Measurements from ENCODE around the gene NT5DC3. TPM values are rescaled to one million over a fixed set of nuclear protein-coding genes. Genes with fewer than 3 reads are reported as not detected.
A peak's percentile ranks its signal among the peaks of the same experiment; 100 is the strongest.

The NT5DC3 gene
- total and polyA plus RNA-seq, 2 of the 13 experiments (the other 11 are each of a cell fraction or from before 2014, with no cell fraction given): 3.2 to 6.6 TPM

DNA sequence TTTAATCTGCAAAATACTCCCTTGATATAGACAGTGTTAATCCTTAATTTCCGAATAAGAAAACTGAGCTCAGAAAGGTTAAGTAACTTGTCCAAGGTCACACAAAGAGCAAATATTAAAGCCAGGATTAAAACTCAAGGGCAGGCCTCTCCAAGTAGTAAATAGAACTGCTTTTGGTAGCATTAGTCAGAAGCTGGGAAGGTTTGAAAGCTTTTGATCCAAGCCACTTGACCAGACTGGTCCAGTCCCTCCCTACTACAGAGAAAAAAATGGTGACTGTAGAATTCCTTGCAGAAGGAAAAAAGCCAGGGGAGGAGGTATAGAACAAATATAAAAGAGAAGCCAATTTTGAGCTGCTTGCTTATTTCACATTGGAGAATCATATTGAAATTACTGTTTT lies 111.5 kb downstream of the NT5DC3 start (continued):
- TF ChIP-seq SYNCRIP (IDR thresholded peaks at IDR 0.05; ENCODE audit: insufficient read depth, low read depth, low read length): no peak

DNA sequence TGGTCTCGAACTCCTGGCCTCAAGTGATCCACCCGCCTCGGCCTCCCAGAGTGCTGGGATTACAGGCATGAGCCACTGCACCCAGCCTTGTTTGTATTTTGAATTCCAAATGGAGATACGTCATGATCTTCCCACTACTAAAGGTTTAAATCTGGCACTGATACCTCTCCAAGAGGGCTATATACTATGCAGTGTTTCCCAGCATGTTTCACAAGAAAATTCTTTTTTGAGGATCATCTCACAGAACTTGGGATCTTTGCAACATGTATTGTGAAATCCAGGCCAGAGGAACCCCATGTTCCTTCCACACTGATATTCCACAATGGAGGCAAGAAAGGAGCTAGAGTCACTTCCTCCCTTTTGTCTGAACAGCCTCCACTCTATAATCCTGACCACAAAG lies 112.7 kb downstream of the NT5DC3 start:
- Histone ChIP-seq H3K9me3 (ENCODE audit: low read length) (0 out of 2 replicates have a peak, but pooled peaks cover 6% of the 10 kb centered on the region), H3K27ac (ENCODE audit: extremely low read length, insufficient read depth, low read length) (no peak overlapping the region), H3K27me3 (ENCODE audit: control insufficient read depth in 1 of 2, insufficient read depth in 2 of 2, low read length in 2 of 2) (peaks cover 4 to 21% of the 10 kb centered on the region in 2 experiments; a peak in 4 of 5 replicates), H3K4me3 (replicated peaks in 1 of 3; ENCODE audit: insufficient read depth in 1 of 3, low read depth in 2 of 3, low read length in 3 of 3) (no peak overlapping the region), H4K20me1 (ENCODE audit: insufficient read depth, low read length) (no peaks in the 10 kb centered on the region), H2AFZ (ENCODE audit: low read length) (no peak overlapping the region), H3K36me3 (replicated peaks in 1 of 2; ENCODE audit: control insufficient read depth in 1 of 2, insufficient read depth in 2 of 2, low read length in 2 of 2) (no peaks in the 10 kb centered on the region), H3K4me2 (ENCODE audit: low read depth, low read length) (no peak overlapping the region), H3K4me1 (ENCODE audit: insufficient read depth, low read length) (no peaks in the 10 kb centered on the region), H3K9ac (ENCODE audit: insufficient read depth, low read depth, low read length) (no peak overlapping the region), H3K79me2 (ENCODE audit: insufficient read depth, low read length) (no peaks in the 10 kb centered on the region)
- in situ Hi-C loops (cut with HindIII; ENCODE audit: extremely low pct_ligation_motif_present, low pct_unique_long_range_greater_than_20kb) (no loop called here), intact Hi-C loops (cut with micrococcal nuclease; ENCODE audit: unreplicated experiment) (no loop called here)
- BruUV-seq (replicated peaks): no TSS peak
- no peak for TF ChIP-seq CC2D1A (CRISPR knock-in tag; IDR thresholded peaks at IDR 0.05)
- TF ChIP-seq CEBPB (IDR thresholded peaks at IDR 0.05; ENCODE audit: borderline replicate concordance, low read depth, low read length): peak; percentile 35; the same call in 1 of the 2 replicates
- POLR2A ChIA-PET: no interaction called here
- FAIRE-seq (no peak), DNase-seq (ENCODE audit: low spot score) (no peak), ATAC-seq (no peak)
- WGBS (ENCODE audit: low lambda C conversion rate): 29% methylated on average over 4 of the region's 4 CpGs
- CTCF ChIA-PET (ENCODE audit: low intra/inter-chr PET ratio, low total read pairs): no interaction called here

DNA sequence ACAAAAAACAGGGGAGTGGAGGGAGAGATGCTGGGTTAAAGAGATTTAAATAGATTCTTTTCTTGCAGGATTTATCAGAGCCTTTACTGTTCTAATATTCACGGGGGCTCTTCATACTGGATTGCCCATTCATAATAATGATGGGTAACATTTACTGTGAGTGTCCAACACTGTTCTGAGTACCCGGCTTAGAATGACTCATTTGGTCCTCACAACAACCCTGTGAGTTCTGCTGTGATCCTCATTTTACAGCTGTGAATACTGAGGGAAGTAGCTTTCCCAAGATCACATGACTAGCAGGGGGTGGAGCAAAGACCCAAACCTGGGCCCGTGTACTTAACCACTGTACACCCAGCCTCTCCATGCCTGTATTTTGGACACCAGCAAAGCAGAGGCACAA lies 113.4 kb downstream of the NT5DC3 start:
- no peak overlapping the region for H3K27ac ChIP-seq (ENCODE audit: extremely low read length, insufficient read depth, low read length)
- ChIA-PET POLR2A (no interaction called here), CTCF (ENCODE audit: low intra/inter-chr PET ratio, low total read pairs) (no interaction called here)
- H3K4me3 ChIP-seq (replicated peaks in 1 of 3; ENCODE audit: insufficient read depth in 1 of 3, low read depth in 2 of 3, low read length in 3 of 3): no peak overlapping the region
- no peaks in the 10 kb centered on the region for H4K20me1 ChIP-seq (ENCODE audit: insufficient read depth, low read length)
- no peak overlapping the region for H2AFZ ChIP-seq (ENCODE audit: low read length)
- BruUV-seq (replicated peaks): no TSS peak
- H3K9ac ChIP-seq (ENCODE audit: insufficient read depth, low read depth, low read length): no peak overlapping the region
- H3K27me3 ChIP-seq (ENCODE audit: control insufficient read depth in 1 of 2, insufficient read depth in 2 of 2, low read length in 2 of 2): peaks cover 6 to 21% of the 10 kb centered on the region in 2 experiments; a peak in 4 of 5 replicates
- no peak overlapping the region for H3K4me2 ChIP-seq (ENCODE audit: low read depth, low read length)
- H3K36me3 ChIP-seq (replicated peaks in 1 of 2; ENCODE audit: control insufficient read depth in 1 of 2, insufficient read depth in 2 of 2, low read length in 2 of 2): no peaks in the 10 kb centered on the region
- 0 out of 2 replicates have a peak, but pooled peaks cover 6% of the 10 kb centered on the region for H3K9me3 ChIP-seq (ENCODE audit: low read length)
- WGBS (ENCODE audit: low lambda C conversion rate): 14% methylated on average over 3 of the region's 3 CpGs
- H3K4me1 ChIP-seq (ENCODE audit: insufficient read depth, low read length): no peaks in the 10 kb centered on the region
- TF ChIP-seq ZNF670 (CRISPR knock-in tag; IDR thresholded peaks at IDR 0.05; ENCODE audit: borderline replicate concordance) (no peak), FOXP1 (IDR thresholded peaks at IDR 0.05) (no peak), FOXP1 (CRISPR knock-in tag; IDR thresholded peaks at IDR 0.05) (no peak), ZNF235 (CRISPR knock-in tag; IDR thresholded peaks at IDR 0.05; ENCODE audit: borderline replicate concordance) (no peak), RARA (CRISPR knock-in tag; IDR thresholded peaks at IDR 0.05) (no peak), KAT8 (CRISPR knock-in tag; IDR thresholded peaks at IDR 0.05) (no peak)
- TF ChIP-seq, protein P1, sequence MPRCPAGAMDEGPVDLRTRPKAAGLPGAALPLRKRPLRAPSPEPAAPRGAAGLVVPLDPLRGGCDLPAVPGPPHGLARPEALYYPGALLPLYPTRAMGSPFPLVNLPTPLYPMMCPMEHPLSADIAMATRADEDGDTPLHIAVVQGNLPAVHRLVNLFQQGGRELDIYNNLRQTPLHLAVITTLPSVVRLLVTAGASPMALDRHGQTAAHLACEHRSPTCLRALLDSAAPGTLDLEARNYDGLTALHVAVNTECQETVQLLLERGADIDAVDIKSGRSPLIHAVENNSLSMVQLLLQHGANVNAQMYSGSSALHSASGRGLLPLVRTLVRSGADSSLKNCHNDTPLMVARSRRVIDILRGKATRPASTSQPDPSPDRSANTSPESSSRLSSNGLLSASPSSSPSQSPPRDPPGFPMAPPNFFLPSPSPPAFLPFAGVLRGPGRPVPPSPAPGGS (CRISPR knock-in tag; IDR thresholded peaks at IDR 0.05): no peak
- intact Hi-C loops (cut with micrococcal nuclease; ENCODE audit: unreplicated experiment) (no loop called here), in situ Hi-C loops (cut with HindIII; ENCODE audit: extremely low pct_ligation_motif_present, low pct_unique_long_range_greater_than_20kb) (no loop called here)
- H3K79me2 ChIP-seq (ENCODE audit: insufficient read depth, low read length): no peaks in the 10 kb centered on the region
- DNase-seq (ENCODE audit: low spot score) (no peak), ATAC-seq (no peak), FAIRE-seq (no peak)

Measured in HepG2 (cell line).